ENCODE data around the gene SCPEP1.

The SCPEP1 gene

DNA sequence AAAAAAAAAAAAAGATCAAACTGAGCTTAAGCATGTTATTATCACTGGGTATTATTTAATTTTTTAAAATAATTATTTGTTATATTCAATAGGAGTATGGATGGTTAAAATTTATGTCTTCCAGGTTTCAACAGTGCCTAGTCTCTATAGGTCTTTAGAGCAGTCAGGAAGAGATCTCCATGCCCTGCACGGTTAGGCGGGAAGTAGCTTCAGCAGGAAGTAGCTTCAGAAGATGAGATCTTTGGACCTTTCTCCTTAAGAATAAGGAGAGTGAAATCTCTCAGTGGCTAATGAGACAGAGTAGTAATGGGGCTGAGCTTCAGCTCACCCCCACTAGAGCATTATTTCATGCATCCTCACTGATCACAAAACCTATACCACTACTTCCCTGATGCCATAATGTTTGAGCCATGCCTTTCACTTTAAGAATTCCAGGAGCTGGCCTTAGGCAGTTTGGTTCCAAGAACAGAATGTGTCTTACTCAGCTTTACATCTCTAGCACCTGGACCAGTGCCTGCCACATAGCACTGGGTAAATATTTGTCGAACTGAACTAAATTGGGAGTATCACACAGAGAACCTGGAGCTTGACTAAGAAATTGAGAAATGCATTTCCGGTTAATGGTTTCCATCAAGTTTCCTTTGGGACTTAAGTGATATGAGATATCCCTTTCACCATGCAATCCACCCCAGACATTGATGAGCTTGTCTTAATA is 43.5 kb downstream of the SCPEP1 start:
- peaks cover 18% of the 10 kb centered on the region for H3K9me3 ChIP-seq (ENCODE audit: severe bottlenecking)
- DNase-seq = no peak
- TF ChIP-seq, protein P1, sequence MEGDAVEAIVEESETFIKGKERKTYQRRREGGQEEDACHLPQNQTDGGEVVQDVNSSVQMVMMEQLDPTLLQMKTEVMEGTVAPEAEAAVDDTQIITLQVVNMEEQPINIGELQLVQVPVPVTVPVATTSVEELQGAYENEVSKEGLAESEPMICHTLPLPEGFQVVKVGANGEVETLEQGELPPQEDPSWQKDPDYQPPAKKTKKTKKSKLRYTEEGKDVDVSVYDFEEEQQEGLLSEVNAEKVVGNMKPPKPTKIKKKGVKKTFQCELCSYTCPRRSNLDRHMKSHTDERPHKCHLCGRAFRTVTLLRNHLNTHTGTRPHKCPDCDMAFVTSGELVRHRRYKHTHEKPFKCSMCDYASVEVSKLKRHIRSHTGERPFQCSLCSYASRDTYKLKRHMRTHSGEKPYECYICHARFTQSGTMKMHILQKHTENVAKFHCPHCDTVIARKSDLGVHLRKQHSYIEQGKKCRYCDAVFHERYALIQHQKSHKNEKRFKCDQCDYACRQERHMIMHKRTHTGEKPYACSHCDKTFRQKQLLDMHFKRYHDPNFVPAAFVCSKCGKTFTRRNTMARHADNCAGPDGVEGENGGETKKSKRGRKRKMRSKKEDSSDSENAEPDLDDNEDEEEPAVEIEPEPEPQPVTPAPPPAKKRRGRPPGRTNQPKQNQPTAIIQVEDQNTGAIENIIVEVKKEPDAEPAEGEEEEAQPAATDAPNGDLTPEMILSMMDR (IDR thresholded peaks at IDR 0.05; ENCODE audit: low read depth, low read length) = no peak

DNA sequence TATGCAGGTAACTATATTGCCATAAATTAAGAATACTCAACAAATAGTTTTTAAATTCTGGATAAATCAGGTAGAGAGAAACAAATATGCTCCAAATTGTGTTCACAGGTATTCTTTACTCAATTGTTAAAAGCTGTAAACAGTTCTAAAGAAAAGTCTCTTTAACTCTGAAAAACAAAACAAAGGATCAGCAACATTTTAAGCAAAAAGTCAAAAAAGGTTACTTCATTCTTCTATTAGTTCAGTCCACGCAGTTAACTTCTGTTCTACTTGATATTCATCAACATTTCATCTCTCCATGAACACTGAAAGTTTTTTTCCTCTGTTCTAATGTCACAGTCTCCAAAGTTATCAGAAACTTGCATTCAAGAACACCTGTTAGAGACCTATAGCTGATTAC is 47.9 kb downstream of the SCPEP1 start:
- Histone ChIP-seq H3K9me3 (ENCODE audit: severe bottlenecking) (peaks cover 36% of the 10 kb centered on the region), H3K4me3 (ENCODE audit: low read depth, low read length) (no peak overlapping the region), H3K27me3 (ENCODE audit: insufficient read depth, low read depth, severe bottlenecking) (no peaks in the 10 kb centered on the region), H3K27ac (no peak overlapping the region), H3K36me3 (no peaks in the 10 kb centered on the region)
- DNase-seq = no peak
- TF ChIP-seq, protein P1 (IDR thresholded peaks at IDR 0.05; ENCODE audit: low read depth, low read length) = no peak

More for the DNA sequence above, 43.5 kb downstream of the SCPEP1 start:
- Histone ChIP-seq H3K27me3 (ENCODE audit: insufficient read depth, low read depth, severe bottlenecking) (no peaks in the 10 kb centered on the region), H3K27ac (no peak overlapping the region), H3K36me3 (no peaks in the 10 kb centered on the region), H3K4me3 (ENCODE audit: low read depth, low read length) (no peak overlapping the region)

DNA sequence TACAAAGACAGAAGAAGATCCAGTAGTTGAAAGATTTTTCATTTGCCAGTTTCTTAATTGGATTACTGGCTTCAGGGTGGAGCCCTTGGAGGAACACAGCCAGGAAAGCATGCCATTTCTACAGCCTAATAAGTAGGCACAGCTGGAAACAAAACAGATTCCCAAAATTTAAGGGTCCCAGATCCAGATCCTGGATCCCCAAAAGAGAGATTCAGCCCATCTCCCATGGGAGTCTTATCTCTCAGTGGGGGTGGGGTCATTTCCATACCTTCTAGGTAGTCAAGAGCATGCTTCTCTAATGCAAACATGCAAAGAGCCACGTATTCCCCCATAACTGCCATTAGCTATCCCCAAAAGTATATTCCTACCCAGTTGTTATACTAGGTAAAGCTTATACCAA is 49.9 kb downstream of the SCPEP1 start:
- TF ChIP-seq, protein P1 (IDR thresholded peaks at IDR 0.05; ENCODE audit: low read depth, low read length) = no peak
- Histone ChIP-seq H3K9me3 (ENCODE audit: severe bottlenecking) (peaks cover 34% of the 10 kb centered on the region), H3K4me3 (ENCODE audit: low read depth, low read length) (no peak overlapping the region), H3K36me3 (no peaks in the 10 kb centered on the region), H3K27me3 (ENCODE audit: insufficient read depth, low read depth, severe bottlenecking) (no peaks in the 10 kb centered on the region), H3K27ac (no peak overlapping the region)
- no peak for DNase-seq

DNA sequence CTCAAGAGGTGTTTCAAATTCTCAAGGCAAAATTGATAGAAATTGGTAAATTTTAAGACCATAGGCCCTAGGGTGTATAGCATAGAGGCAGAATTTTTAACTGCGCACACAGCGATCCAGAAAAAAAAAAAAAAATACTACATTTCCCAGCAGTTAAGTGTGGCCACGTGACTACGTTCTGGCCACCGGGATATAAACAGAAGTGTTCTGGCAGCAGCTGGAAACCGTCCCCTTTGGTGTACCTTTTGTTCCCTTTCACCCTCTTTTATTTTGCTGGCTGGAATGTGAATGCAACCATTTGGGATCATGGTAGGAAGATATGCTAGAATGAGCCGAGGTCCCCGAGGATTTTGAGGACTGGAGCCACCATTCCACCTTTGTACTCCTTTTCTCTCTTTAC is 54.4 kb downstream of the SCPEP1 start:
- Histone ChIP-seq H3K27ac (no peak overlapping the region), H3K4me3 (ENCODE audit: low read depth, low read length) (no peak overlapping the region), H3K27me3 (ENCODE audit: insufficient read depth, low read depth, severe bottlenecking) (no peaks in the 10 kb centered on the region), H3K9me3 (ENCODE audit: severe bottlenecking) (peaks cover 15% of the 10 kb centered on the region), H3K36me3 (no peaks in the 10 kb centered on the region)
- DNase-seq = no peak
- TF ChIP-seq, protein P1 (IDR thresholded peaks at IDR 0.05; ENCODE audit: low read depth, low read length) = no peak

DNA sequence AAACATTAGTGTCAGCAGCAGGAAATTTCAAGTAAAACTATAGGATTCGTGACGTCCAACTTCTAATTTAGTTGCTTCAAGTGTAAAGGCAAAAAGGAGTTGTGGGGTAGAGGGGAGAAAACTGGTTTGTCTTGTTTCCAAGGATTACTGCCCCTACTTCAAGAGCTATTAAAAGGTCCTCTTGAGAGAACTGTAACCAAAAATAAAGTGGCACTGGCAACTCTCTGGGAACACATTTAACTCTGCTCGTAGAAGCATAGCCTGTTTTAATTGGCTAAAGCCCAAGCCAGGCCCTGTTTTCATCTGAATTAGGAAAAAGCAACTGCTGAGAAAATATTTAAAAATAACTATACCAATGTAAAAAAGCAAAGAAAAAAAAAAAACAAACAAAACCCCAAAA is 55.4 kb downstream of the SCPEP1 start:
- Histone ChIP-seq H3K9me3 (ENCODE audit: severe bottlenecking) (peaks cover 6% of the 10 kb centered on the region), H3K27me3 (ENCODE audit: insufficient read depth, low read depth, severe bottlenecking) (no peaks in the 10 kb centered on the region), H3K4me3 (ENCODE audit: low read depth, low read length) (no peak overlapping the region), H3K36me3 (no peaks in the 10 kb centered on the region), H3K27ac (no peak overlapping the region)
- TF ChIP-seq, protein P1 (IDR thresholded peaks at IDR 0.05; ENCODE audit: low read depth, low read length) = no peak
- DNase-seq = no peak

All from WERI-Rb-1 (cell line).